HL-60 (cell line): ENCODE measurements around the gene TCEA2.

Experiments
- DNase-seq, 2 experiments: peaks; one replicate each; pipeline ENCODE4 v3.0.0-alpha.2; 2010 to 2020; ENCODE audit warnings: low read depth in 1 of 2, low spot score in 1 of 2
- H3K27ac ChIP-seq: fragments of 250-450 bp; sonication (Bioruptor Pico); replicated peaks from 2 replicates; pipeline ENCODE4 v1.5.1; 2020; ENCODE audit warnings: mild to moderate bottlenecking, moderate library complexity
- H3K27me3 ChIP-seq: fragments of 250-450 bp; sonication (Bioruptor Pico); 2 replicates; pipeline ENCODE4 v1.5.1; 2021; ENCODE audit warnings: mild to moderate bottlenecking, moderate library complexity; ENCODE audit not compliant: insufficient read depth, poor library complexity, severe bottlenecking
- H3K4me3 ChIP-seq: replicated peaks from 2 replicates; pipeline ENCODE4 v1.5.1; 2011; ENCODE audit warnings: mild to moderate bottlenecking, control low read depth, low read length; ENCODE audit not compliant: insufficient read depth
- CTCF ChIP-seq: IDR thresholded peaks from one replicate; pipeline ENCODE4 v1.5.1; 2011; ENCODE audit warnings: low read length, control low read depth, inconsistent platforms; ENCODE audit not compliant: insufficient read depth
- GABPA ChIP-seq: IDR thresholded peaks from 2 replicates; pipeline ENCODE4 v1.6.1; 2012; ENCODE audit warnings: low read depth
- POLR2AphosphoS5 ChIP-seq: IDR thresholded peaks from 2 replicates; pipeline ENCODE4 v1.6.1; 2012; ENCODE audit warnings: low read depth
- REST ChIP-seq: IDR thresholded peaks from 2 replicates; pipeline ENCODE4 v1.6.1; 2012; ENCODE audit warnings: low read depth; ENCODE audit not compliant: insufficient replicate concordance
- SPI1 ChIP-seq: IDR thresholded peaks from 2 replicates; pipeline ENCODE4 v1.6.1; 2012; ENCODE audit warnings: low read depth, mild to moderate bottlenecking, borderline replicate concordance

Gene TCEA2

GRCh38 chr20:64056889-64057627 is 5.9 kb upstream of the TCEA2 start:
- Histone ChIP-seq H3K27ac (no peak overlapping the region), H3K4me3 (no peak overlapping the region), H3K27me3 (no peaks in the 10 kb centered on the region)
- DNase-seq: no peak
- TF ChIP-seq GABPA (no peak), REST (no peak), SPI1 (no peak), CTCF (no peak)

- no peak overlapping the region for H3K4me3 ChIP-seq
- DNase-seq: peak in 1 of 2 experiments; percentile 61
- no peak for TF ChIP-seq GABPA
- TF ChIP-seq CTCF: peak; percentile 68
- TF ChIP-seq SPI1: no peak
- TF ChIP-seq POLR2AphosphoS5: no peak
- TF ChIP-seq REST: no peak
- H3K27ac ChIP-seq: no peak overlapping the region
- H3K27me3 ChIP-seq: no peaks in the 10 kb centered on the region
These were observed 5.1 kb upstream of the TCEA2 start for GRCh38 chr20:64057628-64058498.

- no peaks in the 10 kb centered on the region for H3K27me3 ChIP-seq
- DNase-seq: no peak
- TF ChIP-seq POLR2AphosphoS5: no peak
- no peak overlapping the region for H3K4me3 ChIP-seq
- H3K27ac ChIP-seq: no peak overlapping the region
These were observed 4.5 kb upstream of the TCEA2 start for GRCh38 chr20:64058536-64058935.

GRCh38 chr20:64062276-64062595 is 762 bp upstream of the TCEA2 start:
- TF ChIP-seq CTCF (no peak), GABPA (no peak), REST (no peak)
- no peak overlapping the region for H3K4me3 ChIP-seq
- no peak overlapping the region for H3K27ac ChIP-seq
- DNase-seq: no peak
- H3K27me3 ChIP-seq: no peaks in the 10 kb centered on the region
